C4-2B (cell line): ENCODE measurements around the gene CAMK1D.

Experiments used
- H3K27ac ChIP-seq: fragments of 450-650 bp; 2 replicates; pipeline ENCODE4 v1.5.1; 2017
- ZFX ChIP-seq: fragments of 450-650 bp; IDR thresholded peaks from 2 replicates; pipeline ENCODE4 v1.6.1; 2017
- TF ChIP-seq, protein P1 (sequence below): fragments of 450-650 bp; conservative IDR thresholded peaks from 2 replicates; pipeline ENCODE4 v1.5.1; 2017; ENCODE audit warnings: mild to moderate bottlenecking

CAMK1D gene

DNA sequence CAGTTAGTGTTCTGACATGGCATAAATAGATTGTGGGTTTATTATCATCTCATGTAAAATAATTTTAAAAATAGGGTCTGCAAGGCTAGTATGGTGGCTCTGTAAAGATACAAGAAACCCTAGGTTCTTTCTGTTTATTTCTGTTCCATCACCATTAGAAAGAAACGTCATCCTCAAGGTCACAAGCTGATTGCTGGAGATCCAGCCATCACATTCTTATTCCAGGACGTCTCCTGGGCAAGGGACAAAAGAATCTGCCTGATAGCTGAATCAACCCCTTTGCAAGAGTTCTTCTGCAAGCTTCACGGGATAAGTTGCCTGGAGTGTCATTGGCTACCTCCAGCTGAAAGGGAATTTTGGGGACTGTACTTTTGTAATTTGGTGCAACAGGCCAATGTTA, 184.4 kb downstream of the CAMK1D start:
- no peak for TF ChIP-seq ZFX
- TF ChIP-seq, protein P1, sequence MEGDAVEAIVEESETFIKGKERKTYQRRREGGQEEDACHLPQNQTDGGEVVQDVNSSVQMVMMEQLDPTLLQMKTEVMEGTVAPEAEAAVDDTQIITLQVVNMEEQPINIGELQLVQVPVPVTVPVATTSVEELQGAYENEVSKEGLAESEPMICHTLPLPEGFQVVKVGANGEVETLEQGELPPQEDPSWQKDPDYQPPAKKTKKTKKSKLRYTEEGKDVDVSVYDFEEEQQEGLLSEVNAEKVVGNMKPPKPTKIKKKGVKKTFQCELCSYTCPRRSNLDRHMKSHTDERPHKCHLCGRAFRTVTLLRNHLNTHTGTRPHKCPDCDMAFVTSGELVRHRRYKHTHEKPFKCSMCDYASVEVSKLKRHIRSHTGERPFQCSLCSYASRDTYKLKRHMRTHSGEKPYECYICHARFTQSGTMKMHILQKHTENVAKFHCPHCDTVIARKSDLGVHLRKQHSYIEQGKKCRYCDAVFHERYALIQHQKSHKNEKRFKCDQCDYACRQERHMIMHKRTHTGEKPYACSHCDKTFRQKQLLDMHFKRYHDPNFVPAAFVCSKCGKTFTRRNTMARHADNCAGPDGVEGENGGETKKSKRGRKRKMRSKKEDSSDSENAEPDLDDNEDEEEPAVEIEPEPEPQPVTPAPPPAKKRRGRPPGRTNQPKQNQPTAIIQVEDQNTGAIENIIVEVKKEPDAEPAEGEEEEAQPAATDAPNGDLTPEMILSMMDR: no peak
- H3K27ac ChIP-seq: no peak overlapping the region

- TF ChIP-seq ZFX: no peak
- TF ChIP-seq, protein P1: no peak
- H3K27ac ChIP-seq: no peak overlapping the region
Observed at GRCh38 chr10:12534824-12535223, 185.5 kb downstream of the CAMK1D start.

DNA sequence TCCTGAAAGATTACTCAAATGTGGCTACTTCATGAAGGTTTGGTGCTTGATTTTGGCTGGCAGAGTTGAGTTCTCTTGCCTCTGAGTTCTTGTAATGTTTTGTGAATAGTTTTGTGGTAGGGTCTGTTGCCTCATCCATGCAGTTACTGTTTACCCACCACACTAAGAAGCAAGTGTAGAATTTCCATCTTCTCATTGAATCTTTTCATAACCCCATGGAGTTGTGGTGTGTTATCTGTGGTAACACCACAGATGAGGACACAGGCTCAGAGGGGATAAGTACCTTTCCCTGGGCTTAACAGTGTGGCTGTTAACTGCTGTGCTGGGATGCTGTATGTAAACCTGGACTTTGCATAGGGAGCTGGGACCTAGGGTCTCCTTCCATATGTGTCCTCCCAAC, 186.3 kb downstream of the CAMK1D start:
- H3K27ac ChIP-seq: no peak overlapping the region
- TF ChIP-seq ZFX: no peak
- TF ChIP-seq, protein P1: no peak

DNA sequence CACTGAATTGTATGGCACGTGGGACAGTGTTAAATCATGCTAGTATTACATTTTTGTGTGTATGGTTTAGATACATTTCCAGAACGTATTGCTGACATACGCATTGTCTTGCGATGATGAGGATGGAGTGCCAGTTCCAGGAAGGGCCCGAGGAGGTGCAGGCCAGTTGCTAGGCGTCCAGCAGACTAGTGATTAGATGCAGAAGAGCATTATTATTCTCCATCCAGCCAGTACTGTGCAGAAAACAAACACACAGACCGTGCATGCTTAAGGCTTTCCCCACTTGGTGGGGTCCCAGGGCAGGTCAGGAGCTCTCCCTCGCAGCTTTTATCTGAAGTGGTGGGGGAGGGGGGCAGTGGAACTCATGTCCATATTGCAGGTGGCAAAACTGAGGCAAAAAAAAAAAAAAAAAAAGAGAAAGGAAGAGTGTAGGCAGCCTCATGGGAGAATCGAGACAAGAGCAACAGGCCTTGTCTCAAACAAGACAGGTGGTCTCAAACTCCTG, 189.2 kb downstream of the CAMK1D start:
- H3K27ac ChIP-seq: no peak overlapping the region
- no peak for TF ChIP-seq ZFX
- TF ChIP-seq, protein P1: no peak

- TF ChIP-seq, protein P1: no peak
- no peak for TF ChIP-seq ZFX
- H3K27ac ChIP-seq: no peak overlapping the region
Observed at GRCh38 chr10:12539350-12540164, 190.2 kb downstream of the CAMK1D start.

DNA sequence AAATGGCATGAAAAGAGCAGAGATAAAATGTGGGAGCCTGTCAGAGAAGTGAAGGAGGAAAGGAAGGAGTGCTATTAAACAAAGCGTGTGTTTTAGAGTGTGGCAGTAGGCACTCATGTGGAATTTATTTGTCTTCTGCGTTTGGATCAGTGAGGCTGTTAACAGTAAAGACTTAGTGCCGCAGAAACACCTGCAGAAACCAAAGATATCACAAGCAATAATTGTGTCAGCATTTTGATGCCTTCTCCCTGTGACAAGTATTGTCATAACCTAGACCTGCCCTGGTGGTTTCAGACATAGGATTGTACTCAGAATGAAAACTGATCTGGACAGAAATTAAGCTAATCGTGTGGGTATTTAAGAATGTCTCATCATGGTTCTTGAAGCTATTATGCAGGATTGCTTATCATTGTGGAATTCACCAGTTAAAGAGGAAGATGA, 191.0 kb downstream of the CAMK1D start:
- TF ChIP-seq ZFX: no peak
- TF ChIP-seq, protein P1: no peak
- H3K27ac ChIP-seq: no peak overlapping the region

DNA sequence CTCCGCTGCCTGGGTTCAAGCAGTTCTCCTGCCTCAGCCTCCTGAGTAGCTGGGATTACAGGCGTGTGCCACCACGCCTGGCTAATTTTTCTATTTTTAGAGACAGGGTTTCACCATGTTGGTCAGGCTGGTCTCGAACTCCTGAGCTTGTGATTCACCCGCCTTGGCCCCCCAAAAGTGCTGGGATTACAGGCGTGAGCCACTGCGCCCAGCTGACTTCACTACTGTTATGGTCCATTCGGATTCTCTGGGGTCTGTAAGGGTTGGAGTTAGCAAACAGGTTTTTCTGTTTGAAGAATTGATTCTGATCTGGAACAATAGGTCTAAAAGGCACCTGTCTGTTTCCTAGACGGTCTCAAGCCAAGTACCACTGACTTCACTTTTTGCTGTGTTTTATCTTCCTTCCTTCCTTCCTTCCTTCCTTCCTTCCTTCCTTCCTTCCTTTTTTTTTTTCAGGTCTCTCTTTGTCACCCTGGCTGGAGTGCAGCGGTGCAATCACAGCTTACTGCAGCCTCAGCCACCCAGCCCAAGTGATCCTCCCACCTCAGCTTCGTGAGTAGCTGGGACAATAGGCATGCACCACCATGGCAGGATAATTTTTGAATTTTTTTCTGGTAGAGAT, 192.2 kb downstream of the CAMK1D start:
- TF ChIP-seq, protein P1: no peak
- no peak for TF ChIP-seq ZFX
- no peak overlapping the region for H3K27ac ChIP-seq
